Left ventricle myocardium inferior (tissue), 1 donor: ENCODE results near the gene GSAP. TPM values are rescaled to one million over a fixed set of nuclear protein-coding genes. Genes with fewer than 3 reads are reported as not detected.

Experiments
- DNase-seq: peaks from one replicate; pipeline ENCODE4 v3.0.0-alpha.2; 2020
- H3K27ac ChIP-seq: fragments of 200-600 bp; replicated peaks from 2 replicates; pipeline ENCODE4 v1.8.0; 2021
- H3K27me3 ChIP-seq: fragments of 200-600 bp; 2 replicates; pipeline ENCODE4 v1.8.0; 2021; ENCODE audit warnings: low read depth
- H3K36me3 ChIP-seq: fragments of 200-600 bp; 2 replicates; pipeline ENCODE4 v1.8.0; 2021
- H3K4me1 ChIP-seq: fragments of 200-600 bp; 2 replicates; pipeline ENCODE4 v1.8.0; 2021
- H3K4me3 ChIP-seq: fragments of 200-600 bp; 2 replicates; pipeline ENCODE4 v1.8.0; 2021; ENCODE audit warnings: mild to moderate bottlenecking, moderate library complexity
- H3K9me3 ChIP-seq: fragments of 200-600 bp; replicated peaks from 2 replicates; pipeline ENCODE4 v1.8.0; 2021
- intact Hi-C: fragments of 100-400 bp; cut with micrococcal nuclease; formaldehyde crosslinking; loops from one replicate; pipeline ENCODE4 v1.11.0; 2022
- total RNA-seq: library from RNA; stranded (reverse); fragmentation: NEBNext Ultra II Directional; extraction: Animal tissue kit (Norgen Biotek cat#: 25700); gene quantifications from one replicate; pipeline ENCODE4 v1.2.1, GENCODE V29; 2021
- TF ChIP-seq, protein P1 (sequence below): fragments of 200-600 bp; IDR thresholded peaks from 2 replicates; pipeline ENCODE4 v1.8.0; 2021; ENCODE audit warnings: antibody characterized with exemption, mild to moderate bottlenecking, borderline replicate concordance
- donor health status: DM: no; HTN: yes; CAD: no; lungs with severe emphysema.

Gene GSAP
- total RNA-seq, 1 donor from 2014 or later = 7.2 TPM

DNA sequence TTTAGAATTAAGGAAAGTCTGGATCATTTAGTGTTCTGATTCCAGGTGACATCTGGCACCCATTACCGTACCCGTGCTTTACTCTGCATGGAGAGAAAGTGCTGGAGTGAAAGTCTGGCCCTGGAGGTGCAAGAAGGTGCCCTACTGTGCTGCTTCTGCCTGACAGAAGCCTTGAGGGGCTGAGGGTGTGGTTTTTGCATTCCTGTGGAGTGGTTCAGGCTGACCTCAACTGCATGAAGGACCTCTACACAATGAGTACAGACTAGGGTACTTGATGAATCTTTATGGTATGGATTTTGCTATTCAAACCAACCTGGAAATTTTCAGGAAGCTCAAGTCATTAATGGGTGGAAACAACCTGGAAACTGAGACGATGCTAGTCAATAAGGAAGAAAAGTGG, 45.1 kb upstream of the GSAP start:
- intact Hi-C loops = no loop called here
- H3K4me3 ChIP-seq = no peak overlapping the region
- no peak for DNase-seq

DNA sequence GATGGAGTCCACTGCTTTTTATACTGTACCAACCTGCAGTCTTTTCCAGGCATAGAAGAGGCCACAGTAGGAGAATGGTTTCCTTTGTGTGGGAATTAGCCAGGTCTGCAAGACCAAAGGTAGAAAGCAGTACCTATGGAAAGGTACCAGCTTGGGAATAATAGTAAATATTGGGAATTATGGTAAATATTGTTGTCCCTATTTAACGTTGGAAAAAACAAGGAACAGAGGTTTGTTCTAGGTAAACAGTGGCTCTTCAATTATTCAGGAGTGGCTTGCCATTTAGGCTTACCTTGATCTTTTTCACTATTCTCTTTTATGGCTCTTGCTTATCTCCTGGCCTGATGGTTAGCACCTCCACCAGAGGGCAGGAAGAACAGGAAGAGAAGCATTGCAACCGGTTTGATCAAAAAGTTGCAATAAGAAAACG, 43.9 kb upstream of the GSAP start:
- TF ChIP-seq, protein P1, sequence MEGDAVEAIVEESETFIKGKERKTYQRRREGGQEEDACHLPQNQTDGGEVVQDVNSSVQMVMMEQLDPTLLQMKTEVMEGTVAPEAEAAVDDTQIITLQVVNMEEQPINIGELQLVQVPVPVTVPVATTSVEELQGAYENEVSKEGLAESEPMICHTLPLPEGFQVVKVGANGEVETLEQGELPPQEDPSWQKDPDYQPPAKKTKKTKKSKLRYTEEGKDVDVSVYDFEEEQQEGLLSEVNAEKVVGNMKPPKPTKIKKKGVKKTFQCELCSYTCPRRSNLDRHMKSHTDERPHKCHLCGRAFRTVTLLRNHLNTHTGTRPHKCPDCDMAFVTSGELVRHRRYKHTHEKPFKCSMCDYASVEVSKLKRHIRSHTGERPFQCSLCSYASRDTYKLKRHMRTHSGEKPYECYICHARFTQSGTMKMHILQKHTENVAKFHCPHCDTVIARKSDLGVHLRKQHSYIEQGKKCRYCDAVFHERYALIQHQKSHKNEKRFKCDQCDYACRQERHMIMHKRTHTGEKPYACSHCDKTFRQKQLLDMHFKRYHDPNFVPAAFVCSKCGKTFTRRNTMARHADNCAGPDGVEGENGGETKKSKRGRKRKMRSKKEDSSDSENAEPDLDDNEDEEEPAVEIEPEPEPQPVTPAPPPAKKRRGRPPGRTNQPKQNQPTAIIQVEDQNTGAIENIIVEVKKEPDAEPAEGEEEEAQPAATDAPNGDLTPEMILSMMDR = peak; percentile 18
- Histone ChIP-seq H3K36me3 (no peaks in the 10 kb centered on the region), H3K27ac (no peak overlapping the region), H3K9me3 (no peaks in the 10 kb centered on the region), H3K4me3 (no peak overlapping the region), H3K27me3 (no peaks in the 10 kb centered on the region), H3K4me1 (no peaks in the 10 kb centered on the region)
- DNase-seq = no peak
- intact Hi-C loops = no loop called here

More for the DNA sequence above, 45.1 kb upstream of the GSAP start:
- peaks cover 5% of the 10 kb centered on the region for H3K4me1 ChIP-seq
- H3K36me3 ChIP-seq = no peaks in the 10 kb centered on the region
- TF ChIP-seq, protein P1 = no peak
- no peaks in the 10 kb centered on the region for H3K27me3 ChIP-seq
- no peak overlapping the region for H3K27ac ChIP-seq
- no peaks in the 10 kb centered on the region for H3K9me3 ChIP-seq

DNA sequence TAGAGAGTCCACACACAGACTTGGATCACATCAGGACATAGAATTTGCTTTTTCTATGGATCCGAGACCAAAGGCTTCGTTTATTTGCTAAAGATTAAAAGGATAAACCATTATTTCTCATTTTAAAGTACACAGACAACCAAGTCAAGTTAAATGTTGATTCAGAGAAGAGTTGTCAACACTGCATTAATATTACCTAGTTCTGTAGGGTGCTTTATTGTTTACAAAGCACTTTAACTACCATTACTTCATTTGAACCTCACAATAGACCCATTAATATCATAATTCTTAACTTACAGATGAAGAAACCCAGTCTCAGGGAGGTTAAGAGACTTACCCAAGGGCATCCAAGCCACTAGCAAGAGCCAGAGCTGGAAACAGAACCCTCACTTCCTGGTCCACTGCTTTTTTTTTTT, 43.2 kb upstream of the GSAP start:
- H3K4me1 ChIP-seq = peaks cover 6% of the 10 kb centered on the region
- TF ChIP-seq, protein P1 = no peak
- no peaks in the 10 kb centered on the region for H3K36me3 ChIP-seq
- no peak for DNase-seq
- H3K9me3 ChIP-seq = no peaks in the 10 kb centered on the region
- no peaks in the 10 kb centered on the region for H3K27me3 ChIP-seq
- intact Hi-C loops = no loop called here
- no peak overlapping the region for H3K27ac ChIP-seq
- no peak overlapping the region for H3K4me3 ChIP-seq

DNA sequence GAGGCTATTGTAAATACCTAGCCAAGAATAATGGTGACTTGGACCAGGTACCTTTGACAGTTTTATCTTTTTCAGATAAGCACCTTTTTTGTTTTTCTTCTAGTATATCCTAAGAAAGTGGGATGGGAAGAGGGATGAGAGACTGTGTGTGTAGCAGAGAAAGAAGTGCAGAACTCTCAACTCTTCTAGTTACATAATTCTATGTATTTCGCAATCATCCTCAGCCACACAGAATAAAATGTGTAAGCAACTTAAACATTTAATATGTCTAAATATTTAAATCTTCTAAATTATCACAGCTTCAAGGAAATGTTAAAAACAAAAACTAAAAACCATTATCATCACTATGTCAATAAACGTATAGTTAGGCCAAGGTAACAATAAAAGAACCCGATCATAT, 42.6 kb upstream of the GSAP start:
- Histone ChIP-seq H3K27me3 (no peaks in the 10 kb centered on the region), H3K9me3 (no peaks in the 10 kb centered on the region), H3K36me3 (no peaks in the 10 kb centered on the region), H3K4me3 (no peak overlapping the region), H3K27ac (no peak overlapping the region), H3K4me1 (peaks cover 11% of the 10 kb centered on the region)
- DNase-seq = no peak
- TF ChIP-seq, protein P1 = no peak
- intact Hi-C loops = no loop called here

DNA sequence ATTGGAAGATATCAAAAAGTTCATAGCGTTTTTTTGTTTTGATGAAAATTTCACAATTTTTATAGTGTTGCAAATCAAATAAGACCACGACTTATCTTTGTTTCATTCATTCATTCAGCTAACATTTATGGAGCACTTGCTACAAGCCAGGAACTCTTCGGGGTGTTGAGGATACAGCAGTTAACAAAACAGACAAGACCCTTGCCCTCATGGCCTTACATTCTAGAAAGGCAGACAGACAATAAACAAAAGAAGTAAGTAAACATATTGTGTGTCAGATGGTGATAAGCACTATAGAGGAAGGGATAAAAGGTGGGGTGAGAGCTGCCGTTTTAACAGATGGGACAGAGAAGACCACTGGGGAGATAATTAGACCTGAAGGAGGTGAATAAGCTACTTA, 41.6 kb upstream of the GSAP start:
- TF ChIP-seq, protein P1 = no peak
- no peaks in the 10 kb centered on the region for H3K27me3 ChIP-seq
- H3K4me3 ChIP-seq = no peak overlapping the region
- intact Hi-C loops = no loop called here
- no peaks in the 10 kb centered on the region for H3K9me3 ChIP-seq
- peaks cover 21% of the 10 kb centered on the region for H3K4me1 ChIP-seq
- no peak overlapping the region for H3K27ac ChIP-seq
- no peak for DNase-seq
- no peaks in the 10 kb centered on the region for H3K36me3 ChIP-seq

DNA sequence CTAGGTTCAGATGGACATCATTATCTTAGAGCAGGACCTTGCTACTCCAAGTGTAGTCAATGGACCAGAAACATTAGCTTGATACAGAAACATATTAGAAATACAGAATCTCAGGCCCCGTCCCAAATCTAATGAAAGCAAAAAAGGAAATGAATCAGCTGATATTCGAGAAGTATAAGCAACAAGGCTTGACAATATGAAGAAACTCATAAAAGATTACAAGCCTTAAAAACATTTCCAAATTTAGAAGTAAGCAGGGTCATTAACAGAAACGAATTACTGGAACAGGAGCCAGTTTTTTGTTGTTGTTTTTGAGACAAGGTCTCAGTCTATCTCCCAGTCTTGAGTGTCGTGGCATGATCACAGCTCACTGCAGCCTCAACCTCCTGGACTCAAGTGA, 40.5 kb upstream of the GSAP start:
- no peaks in the 10 kb centered on the region for H3K9me3 ChIP-seq
- H3K27me3 ChIP-seq = no peaks in the 10 kb centered on the region
- no peak for DNase-seq
- no peaks in the 10 kb centered on the region for H3K36me3 ChIP-seq
- H3K4me1 ChIP-seq = peaks cover 24% of the 10 kb centered on the region
- intact Hi-C loops = no loop called here
- H3K27ac ChIP-seq = no peak overlapping the region
- TF ChIP-seq, protein P1 = no peak
- no peak overlapping the region for H3K4me3 ChIP-seq
